Neural cell (in vitro differentiated cells): ENCODE data around the gene DCTN4. TPM values are rescaled to one million over a fixed set of nuclear protein-coding genes. Genes with fewer than 3 reads are reported as not detected.

Experiments used
- H2AFZ ChIP-seq: fragments of 200-600, 300-800 bp; sonication (generic), shearing (Covaris generic); 2 replicates; pipeline ENCODE4 v1.6.0; 2014; ENCODE audit warnings: low read depth, mild to moderate bottlenecking, antibody characterized with exemption, low read length, moderate library complexity
- H3F3A ChIP-seq: fragments of 200-600 bp; shearing (Covaris generic); 2 replicates; pipeline ENCODE4 v1.6.1; 2016; ENCODE audit warnings: mild to moderate bottlenecking, moderate library complexity, mixed read lengths, antibody characterized with exemption, low read length; ENCODE audit not compliant: insufficient read depth, poor library complexity, severe bottlenecking
- H3K27ac ChIP-seq: fragments of 200-600, 300-800 bp; sonication (generic), shearing (Covaris generic); 2 replicates; pipeline ENCODE4 v1.5.1; 2014; ENCODE audit warnings: mild to moderate bottlenecking, low read length, moderate library complexity
- H3K27me3 ChIP-seq: fragments of 300-800, 200-600 bp; sonication (generic), shearing (Covaris generic); 2 replicates; pipeline ENCODE4 v1.6.0; 2014; ENCODE audit warnings: mild to moderate bottlenecking, low read depth, low read length, moderate library complexity; ENCODE audit not compliant: insufficient read depth
- H3K36me3 ChIP-seq: fragments of 300-800, 200-600 bp; sonication (generic), shearing (Covaris generic); 2 replicates; pipeline ENCODE4 v1.5.1; 2014; ENCODE audit warnings: mild to moderate bottlenecking, antibody characterized with exemption, low read length, moderate library complexity; ENCODE audit not compliant: insufficient read depth
- H3K4me2 ChIP-seq: fragments of 300-800, 200-600 bp; sonication (generic), shearing (Covaris generic); 2 replicates; pipeline ENCODE4 v1.6.0; 2014; ENCODE audit warnings: mild to moderate bottlenecking, low read length
- H3K4me3 ChIP-seq: fragments of 300-800, 200-600 bp; sonication (generic), shearing (Covaris generic); 2 replicates; pipeline ENCODE4 v1.5.1; 2014; ENCODE audit warnings: mild to moderate bottlenecking, low read length, moderate library complexity
- H3K79me2 ChIP-seq: fragments of 200-600 bp; shearing (Covaris generic); replicated peaks from 2 replicates; pipeline ENCODE4 v1.6.0; 2014; ENCODE audit warnings: mild to moderate bottlenecking, low read length, moderate library complexity; ENCODE audit not compliant: insufficient read depth
- H3K9ac ChIP-seq: fragments of 300-800, 200-600 bp; sonication (generic), shearing (Covaris generic); 2 replicates; pipeline ENCODE4 v1.6.1; 2016; ENCODE audit warnings: mild to moderate bottlenecking, low read length, mixed read lengths
- H3K9me2 ChIP-seq: fragments of 200-600 bp; shearing (Covaris generic); 2 replicates; pipeline ENCODE4 v1.6.1; 2016; ENCODE audit warnings: mild to moderate bottlenecking, low read length, mixed read lengths; ENCODE audit not compliant: insufficient read depth
- H3K9me3 ChIP-seq: fragments of 200-600, 300-800 bp; sonication (generic), shearing (Covaris generic); 2 replicates; pipeline ENCODE4 v1.6.1; 2016; ENCODE audit warnings: mild to moderate bottlenecking, mixed run types, low read length, moderate library complexity, mixed read lengths
- H4K20me1 ChIP-seq: fragments of 200-600 bp; shearing (Covaris generic); 2 replicates; pipeline ENCODE4 v1.6.1; 2016; ENCODE audit warnings: mild to moderate bottlenecking, mixed run types; ENCODE audit not compliant: insufficient read depth
- CTCF ChIP-seq: fragments of 450-650 bp; IDR thresholded peaks from 2 replicates; pipeline ENCODE4 v1.5.1; 2014; ENCODE audit warnings: antibody characterized with exemption, mild to moderate bottlenecking, moderate library complexity; ENCODE audit not compliant: poor library complexity, severe bottlenecking
- EP300 ChIP-seq: fragments of 450-650 bp; conservative IDR thresholded peaks from 2 replicates; pipeline ENCODE4 v1.6.1; 2014; ENCODE audit warnings: antibody characterized with exemption, mild to moderate bottlenecking, moderate library complexity; ENCODE audit not compliant: poor library complexity, severe bottlenecking
- EZH2 ChIP-seq: fragments of 200-600, 300-800 bp; shearing (Covaris generic), sonication (generic); IDR thresholded peaks from 2 replicates; pipeline ENCODE4 v1.6.1; 2014; ENCODE audit warnings: antibody characterized with exemption, low read length, borderline replicate concordance, mild to moderate bottlenecking; ENCODE audit not compliant: insufficient read depth, poor library complexity, severe bottlenecking
- MXI1 ChIP-seq: fragments of 450-650 bp; conservative IDR thresholded peaks from 2 replicates; pipeline ENCODE4 v1.6.1; 2014; ENCODE audit warnings: antibody characterized with exemption, mild to moderate bottlenecking; ENCODE audit not compliant: poor library complexity, severe bottlenecking
- POLR2AphosphoS5 ChIP-seq: IDR thresholded peaks from 2 replicates; pipeline ENCODE4 v1.6.1; 2012
- RAD21 ChIP-seq: fragments of 450-650 bp; conservative IDR thresholded peaks from 2 replicates; pipeline ENCODE4 v1.6.1; 2014; ENCODE audit warnings: antibody characterized with exemption, mild to moderate bottlenecking, moderate library complexity
- REST ChIP-seq: IDR thresholded peaks from 2 replicates; pipeline ENCODE4 v1.6.1; 2012; ENCODE audit warnings: borderline replicate concordance
- SMC3 ChIP-seq: fragments of 450-650 bp; conservative IDR thresholded peaks from 2 replicates; pipeline ENCODE4 v1.6.1; 2014; ENCODE audit warnings: antibody characterized with exemption, mild to moderate bottlenecking, moderate library complexity; ENCODE audit not compliant: poor library complexity
- TAF1 ChIP-seq: IDR thresholded peaks from 2 replicates; pipeline ENCODE4 v1.6.1; 2012; ENCODE audit warnings: low read depth
- polyA plus RNA-seq: library from polyadenylated mRNA; depleted of rRNA; stranded (reverse); fragments of >200 nt; gene quantifications from 2 replicates; pipeline ENCODE4 v1.2.3, GENCODE V29; 2014

Gene DCTN4
- polyA plus RNA-seq, 1 donor from 2014 or later = 117 TPM

- no peaks in the 10 kb centered on the region for H3K9me3 ChIP-seq
- no peak overlapping the region for H3K9ac ChIP-seq
These were observed 3.4 kb upstream of the DCTN4 start for GRCh38 chr5:150762211-150762610.

GRCh38 chr5:150759334-150759583 lies 442 bp upstream of the DCTN4 start:
- no peak overlapping the region for H3K4me2 ChIP-seq
- H4K20me1 ChIP-seq = no peaks in the 10 kb centered on the region
- peak overlapping the region; percentile 98 for H3K27ac ChIP-seq
- H3K9ac ChIP-seq = peak overlapping the region; percentile 90
- no peaks in the 10 kb centered on the region for H3K27me3 ChIP-seq
- no peaks in the 10 kb centered on the region for H3F3A ChIP-seq
- no peaks in the 10 kb centered on the region for H3K36me3 ChIP-seq
- H3K4me3 ChIP-seq = peak overlapping the region; percentile 73
- no peaks in the 10 kb centered on the region for H3K9me3 ChIP-seq
- H3K79me2 ChIP-seq = peaks cover 35% of the 10 kb centered on the region
- no peaks in the 10 kb centered on the region for H3K9me2 ChIP-seq
- peak overlapping the region; percentile 99 for H2AFZ ChIP-seq
- TF ChIP-seq REST (no peak), TAF1 (no peak), POLR2AphosphoS5 (no peak), RAD21 (no peak), EZH2 (no peak), EP300 (no peak), SMC3 (no peak)

More at GRCh38 chr5:150762211-150762610, 3.4 kb upstream of the DCTN4 start:
- H3K79me2 ChIP-seq = peaks cover 8% of the 10 kb centered on the region
- no peaks in the 10 kb centered on the region for H3K27me3 ChIP-seq
- no peak overlapping the region for H3K27ac ChIP-seq
- no peak overlapping the region for H2AFZ ChIP-seq
- no peaks in the 10 kb centered on the region for H3K9me2 ChIP-seq
- no peak for TF ChIP-seq MXI1
- no peak for TF ChIP-seq RAD21
- no peak for TF ChIP-seq REST
- no peak for TF ChIP-seq TAF1
- no peak for TF ChIP-seq EP300
- no peak for TF ChIP-seq SMC3
- no peak for TF ChIP-seq EZH2
- no peak for TF ChIP-seq CTCF
- no peak for TF ChIP-seq POLR2AphosphoS5
- H3F3A ChIP-seq = no peaks in the 10 kb centered on the region
- H4K20me1 ChIP-seq = no peaks in the 10 kb centered on the region
- H3K36me3 ChIP-seq = no peaks in the 10 kb centered on the region
- H3K4me3 ChIP-seq = no peak overlapping the region
- no peak overlapping the region for H3K4me2 ChIP-seq
